Measurements from ENCODE around the gene MECP2. TPM values are rescaled to one million over a fixed set of nuclear protein-coding genes. Genes with fewer than 3 reads are reported as not detected.
A peak's percentile ranks its signal among the peaks of the same experiment; 100 is the strongest.

MECP2 gene
- polyA plus RNA-seq, 1 experiment, result 11.9 TPM

- Histone ChIP-seq H3K27me3 (ENCODE audit: control insufficient read depth, insufficient read depth, low read length) (no peaks in the 10 kb centered on the region), H3K36me3 (ENCODE audit: control insufficient read depth, insufficient read depth, low read length) (peaks cover 9% of the 10 kb centered on the region), H3K4me3 (ENCODE audit: low read depth, low read length) (no peak overlapping the region)
- TF ChIP-seq CTCF (IDR thresholded peaks at IDR 0.05; ENCODE audit: insufficient read depth, low read depth, low read length), result no peak
- POLR2A ChIA-PET, result no interaction called here
- CTCF ChIA-PET, result no interaction called here
- no peak for DNase-seq (ENCODE audit: low read depth)
Observed at GRCh38 chrX:154016366-154017076, 81.0 kb downstream of the MECP2 start.

GRCh38 chrX:154015581-154016264 is 81.8 kb downstream of the MECP2 start:
- no peak overlapping the region for H3K4me3 ChIP-seq (ENCODE audit: low read depth, low read length)
- DNase-seq (ENCODE audit: low read depth), result no peak
- TF ChIP-seq CTCF (IDR thresholded peaks at IDR 0.05; ENCODE audit: insufficient read depth, low read depth, low read length), result no peak
- ChIA-PET POLR2A (no interaction called here), CTCF (interaction anchor here (0.7 kb wide), 1 partner anchor 41 kb away, joined by 3 read pairs; no protein-coding TSS in a partner anchor)
- H3K36me3 ChIP-seq (ENCODE audit: control insufficient read depth, insufficient read depth, low read length), result peaks cover 11% of the 10 kb centered on the region
- H3K27me3 ChIP-seq (ENCODE audit: control insufficient read depth, insufficient read depth, low read length), result no peaks in the 10 kb centered on the region

GRCh38 chrX:154014429-154015380 is 82.8 kb downstream of the MECP2 start:
- TF ChIP-seq CTCF (IDR thresholded peaks at IDR 0.05; ENCODE audit: insufficient read depth, low read depth, low read length), result no peak
- POLR2A ChIA-PET, result no interaction called here
- Histone ChIP-seq H3K27me3 (ENCODE audit: control insufficient read depth, insufficient read depth, low read length) (no peaks in the 10 kb centered on the region), H3K36me3 (ENCODE audit: control insufficient read depth, insufficient read depth, low read length) (peaks cover 11% of the 10 kb centered on the region), H3K4me3 (ENCODE audit: low read depth, low read length) (no peak overlapping the region)
- no peak for DNase-seq (ENCODE audit: low read depth)
- CTCF ChIA-PET, result interaction anchor here (1.0 to 3.1 kb wide), 9 partner anchors 14 to 82 kb away, joined by 3 to 13 read pairs (median 6); no protein-coding TSS in a partner anchor

GRCh38 chrX:154013614-154014360 is 83.7 kb downstream of the MECP2 start:
- H3K36me3 ChIP-seq (ENCODE audit: control insufficient read depth, insufficient read depth, low read length), result peaks cover 11% of the 10 kb centered on the region
- H3K4me3 ChIP-seq (ENCODE audit: low read depth, low read length), result no peak overlapping the region
- ChIA-PET CTCF (interaction anchor here (0.6 to 3.1 kb wide), 24 partner anchors 9 to 293 kb away, joined by 3 to 13 read pairs (median 5); no protein-coding TSS in a partner anchor), POLR2A (no interaction called here)
- DNase-seq (ENCODE audit: low read depth), result no peak
- peak; percentile 81 for TF ChIP-seq CTCF (IDR thresholded peaks at IDR 0.05; ENCODE audit: insufficient read depth, low read depth, low read length)
- no peaks in the 10 kb centered on the region for H3K27me3 ChIP-seq (ENCODE audit: control insufficient read depth, insufficient read depth, low read length)

All from BJ (cell line).